NCI-H1694 (cell line): Measurements from ENCODE around the gene CAVIN3.
"Not testable (repeated sequence)": the region's sequence is repeated elsewhere in the genome, so short reads cannot be mapped to it uniquely, and the experiment has no call there.

Source experiments
- DNase-seq: peaks from one replicate; lab custom pipeline; 2025; lab: John Stamatoyannopoulos, UW

CAVIN3 gene

GRCh38 chr11:6326303-6326702 lies 6.0 kb upstream of the CAVIN3 start:
- no peak for DNase-seq

DNA sequence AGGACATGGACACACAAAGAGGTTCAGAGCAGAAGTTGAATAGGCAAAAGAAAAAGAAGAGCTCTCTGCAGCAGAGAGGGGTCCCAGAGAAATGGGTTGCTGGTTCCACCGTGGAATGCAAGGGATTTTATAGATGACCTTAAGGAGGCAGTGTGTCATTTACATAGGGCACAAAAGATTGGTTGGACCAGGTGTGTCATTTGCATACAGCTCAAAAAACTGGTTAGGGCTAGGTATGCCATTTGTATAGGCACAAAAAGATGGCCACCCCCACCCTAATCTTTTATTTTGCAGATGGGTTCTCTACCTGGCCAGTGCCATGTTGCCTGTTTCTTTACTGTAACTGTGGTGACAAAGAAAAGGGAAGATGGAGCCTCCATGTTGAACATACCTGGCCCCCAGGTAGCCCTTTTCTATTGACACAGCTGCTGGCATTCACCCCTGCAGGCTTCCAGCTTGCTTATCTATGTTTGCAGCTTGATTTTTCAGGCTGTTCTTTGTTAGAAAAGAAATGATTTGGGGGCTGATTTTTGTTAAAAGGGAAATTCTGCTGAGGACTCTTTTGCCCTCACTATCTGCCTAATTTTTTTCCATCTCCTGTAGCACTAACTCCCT lies 3.1 kb upstream of the CAVIN3 start:
- DNase-seq, result no peak

DNA sequence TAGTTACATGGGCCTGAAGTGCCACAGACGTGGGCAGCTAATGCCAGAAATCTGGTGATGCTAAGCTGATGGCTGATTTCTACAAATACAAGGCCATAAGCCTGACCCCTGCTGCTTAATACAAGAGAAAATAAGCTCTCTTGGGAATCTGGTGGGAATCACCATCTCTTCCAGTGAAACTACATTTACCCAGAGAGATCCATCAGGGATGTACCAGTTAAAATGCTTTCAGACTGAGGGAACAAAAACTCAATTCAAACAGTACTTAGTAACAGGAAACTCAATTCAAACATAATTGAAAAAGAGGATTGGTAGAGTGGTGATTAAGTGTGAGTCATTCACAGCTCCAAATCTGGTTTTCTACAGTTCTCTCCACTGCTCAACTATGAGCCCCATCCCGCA lies 1.7 kb upstream of the CAVIN3 start:
- no peak for DNase-seq

GRCh38 chr11:6321356-6321755 lies 1.1 kb upstream of the CAVIN3 start:
- no peak for DNase-seq

- DNase-seq, result no peak
Measured at GRCh38 chr11:6319704-6320410, 444 bp downstream of the CAVIN3 start.

- no peak for DNase-seq
Measured at GRCh38 chr11:6319001-6319703, 1.1 kb downstream of the CAVIN3 start.

DNA sequence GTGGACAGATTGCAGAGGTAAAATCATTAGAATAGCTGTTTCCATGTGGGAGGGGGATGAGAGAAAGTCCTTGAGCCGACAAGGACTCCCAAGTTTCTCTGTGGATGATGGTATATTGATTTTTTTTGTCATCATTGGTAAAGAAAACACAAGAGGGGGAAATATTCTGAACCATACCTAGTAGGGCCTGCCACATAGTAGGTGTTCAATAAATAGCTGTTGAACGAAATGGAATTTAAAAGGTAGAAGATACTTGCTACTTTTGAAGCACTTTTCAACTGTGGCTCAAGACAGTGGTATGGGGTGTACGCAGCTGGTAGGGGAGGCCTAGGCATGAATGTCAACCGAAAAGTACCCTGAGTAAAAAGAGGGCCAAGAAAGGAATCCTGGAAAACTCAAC lies 2.1 kb downstream of the CAVIN3 start:
- no peak for DNase-seq

- no peak for DNase-seq
Measured at GRCh38 chr11:6315811-6316425, 4.4 kb downstream of the CAVIN3 start.

- no peak for DNase-seq
Measured at GRCh38 chr11:6312106-6312505, 8.2 kb downstream of the CAVIN3 start.

DNA sequence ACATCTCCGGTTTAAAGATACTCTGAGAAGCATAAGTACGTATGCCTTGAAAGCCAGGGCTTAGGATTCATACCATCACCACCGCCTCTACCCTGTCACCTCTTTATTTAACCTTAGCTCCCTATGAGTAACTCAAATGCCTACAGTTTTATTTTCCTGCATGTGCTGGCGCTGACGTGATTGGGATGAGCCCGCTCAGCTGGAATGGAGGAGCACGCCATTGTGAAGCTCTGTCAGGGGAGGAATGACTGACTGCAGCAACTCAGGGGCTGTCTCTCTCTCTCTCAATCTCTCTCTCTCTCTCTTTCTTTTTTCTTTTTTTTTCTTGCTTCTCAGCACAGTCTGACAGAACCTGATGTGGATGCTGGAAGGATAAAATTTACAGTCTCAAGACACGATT lies 12.4 kb downstream of the CAVIN3 start:
- no peak for DNase-seq

DNA sequence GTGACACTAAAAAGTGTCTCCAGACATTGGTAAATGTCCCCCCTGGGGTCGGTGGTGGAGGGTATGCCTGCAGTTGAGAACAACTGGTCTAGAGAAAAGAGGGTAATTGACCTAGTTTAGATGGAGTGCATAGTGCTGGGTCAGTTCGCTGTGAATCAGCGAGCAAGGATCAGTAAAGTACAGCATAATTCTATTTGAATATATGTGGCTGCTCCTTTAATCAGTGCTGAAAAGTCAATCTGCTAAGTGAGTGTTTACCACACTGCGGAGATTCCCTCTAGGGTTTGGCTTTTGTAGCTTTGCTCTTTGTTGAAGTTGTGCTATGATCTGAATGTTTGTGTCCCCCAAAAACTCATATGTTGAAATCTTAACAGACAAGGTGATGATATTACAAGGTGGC lies 15.0 kb downstream of the CAVIN3 start:
- DNase-seq, result no peak

DNA sequence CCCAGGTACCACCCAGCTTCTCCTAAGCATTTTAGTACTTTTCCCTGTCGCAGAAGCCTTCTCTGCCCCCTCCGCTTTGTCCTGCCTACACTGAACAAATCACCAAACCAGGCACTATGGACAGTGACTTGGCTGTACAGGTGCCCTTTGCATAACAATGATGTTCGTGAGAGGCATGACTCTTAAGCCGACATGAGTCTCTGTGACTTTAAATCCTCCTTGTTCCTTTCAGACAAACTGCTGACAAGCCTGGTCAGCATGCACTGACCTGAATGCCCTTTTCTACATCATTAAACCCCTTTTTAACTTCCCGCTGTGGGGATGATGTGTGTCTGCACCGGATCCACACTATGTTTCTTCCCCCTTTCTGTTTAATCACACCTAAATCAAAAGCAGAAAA lies 16.6 kb downstream of the CAVIN3 start:
- DNase-seq, result no peak

DNA sequence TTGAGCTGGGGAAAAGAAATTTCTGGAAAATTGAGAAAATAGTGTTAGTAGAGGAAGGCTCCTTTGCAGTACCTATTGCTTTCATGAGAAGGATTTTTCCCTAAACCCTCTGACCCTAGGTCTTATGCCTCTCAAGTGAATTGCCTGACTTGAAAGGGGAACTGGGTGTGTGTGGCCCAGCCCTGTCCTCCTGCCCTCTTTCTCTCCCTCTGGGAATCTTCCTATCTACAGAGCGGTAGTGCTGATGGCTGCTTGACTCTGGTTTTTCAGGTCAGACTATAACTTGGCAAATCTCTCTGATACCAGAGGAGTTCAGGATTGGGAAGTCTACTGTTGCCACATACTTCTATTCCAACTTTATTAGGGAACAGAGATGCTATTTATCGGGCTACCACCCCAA lies 19.2 kb downstream of the CAVIN3 start:
- DNase-seq, result no peak

DNA sequence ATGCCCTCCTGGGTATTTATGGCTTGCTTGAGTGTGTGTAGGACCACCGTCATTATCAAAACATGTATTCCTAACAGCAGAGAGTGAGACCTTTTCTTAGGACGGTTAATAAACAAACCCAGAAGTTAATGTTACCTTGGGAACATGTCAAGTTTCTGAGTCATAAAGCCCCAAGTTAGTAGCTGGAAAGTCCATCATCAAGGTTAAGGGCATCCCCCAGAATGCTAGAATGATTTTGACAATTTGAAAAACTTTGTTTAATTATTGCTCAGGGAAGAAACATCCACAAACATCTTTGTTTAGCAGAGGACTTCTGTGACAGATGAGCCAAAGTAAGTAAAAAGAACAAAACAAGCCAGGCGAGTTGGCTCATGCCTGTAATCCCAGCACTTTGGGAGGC lies 20.0 kb downstream of the CAVIN3 start:
- DNase-seq, result no peak

DNA sequence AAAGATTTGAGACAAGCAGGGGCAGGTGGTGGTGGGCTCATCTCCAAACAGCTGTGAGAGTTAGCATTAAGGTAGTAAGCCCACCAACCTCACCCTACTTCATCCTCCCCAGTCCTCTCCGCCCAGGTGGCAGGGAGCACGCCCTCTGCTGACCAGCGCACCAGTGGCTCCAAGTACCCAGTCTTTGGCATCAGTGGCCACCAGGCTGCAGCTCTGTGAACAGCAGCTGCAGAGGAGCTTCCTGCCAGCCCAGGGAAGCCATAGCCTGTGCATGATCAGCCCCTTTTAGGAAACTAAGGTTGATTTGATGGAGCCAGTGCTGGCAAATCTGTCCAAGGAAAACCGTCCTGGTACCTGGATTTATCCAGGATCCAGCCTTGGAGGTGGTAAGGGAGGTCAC lies 21.7 kb downstream of the CAVIN3 start:
- no peak for DNase-seq

GRCh38 chr11:6297831-6298230 lies 22.5 kb downstream of the CAVIN3 start:
- DNase-seq, result peak; percentile 3

DNA sequence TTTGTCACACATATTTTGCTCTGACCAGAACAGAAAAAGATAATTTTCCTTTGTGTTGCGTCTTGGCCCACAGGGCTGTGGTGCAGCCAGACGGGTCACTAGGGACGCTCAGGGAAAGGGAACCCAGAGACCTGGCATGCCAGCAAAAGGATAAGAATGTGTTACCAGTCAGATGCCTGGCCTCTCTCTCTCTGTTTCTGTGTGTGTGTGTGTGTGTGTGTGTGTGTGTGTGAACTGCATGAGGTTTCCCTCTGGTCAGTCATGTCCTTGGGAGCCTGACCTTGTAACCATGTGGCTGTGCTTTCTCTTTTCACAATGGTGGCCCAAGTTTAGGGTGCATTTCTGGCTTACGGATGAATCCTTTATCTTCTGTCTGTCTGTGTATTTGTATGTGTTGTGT lies 35.3 kb downstream of the CAVIN3 start:
- no peak for DNase-seq

DNA sequence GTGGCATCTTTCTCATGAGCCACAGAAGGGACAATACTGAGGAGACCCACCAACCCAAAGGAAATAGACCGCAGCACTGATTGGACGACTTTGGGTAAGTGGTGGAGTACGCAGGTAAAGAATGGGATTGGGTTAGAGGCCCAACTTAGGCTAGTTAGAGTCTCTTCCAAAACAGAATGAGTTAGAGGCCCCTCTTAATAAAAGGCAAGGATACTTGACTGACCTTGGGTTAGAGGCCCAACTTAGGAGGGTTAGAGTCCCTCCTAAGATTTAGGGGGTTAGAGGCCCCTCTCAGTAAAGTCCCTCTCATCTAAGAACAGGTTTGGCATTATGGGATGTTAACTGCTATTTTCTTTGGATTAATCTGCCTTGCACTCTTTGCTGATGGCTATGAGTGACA lies 36.1 kb downstream of the CAVIN3 start:
- no peak for DNase-seq

DNA sequence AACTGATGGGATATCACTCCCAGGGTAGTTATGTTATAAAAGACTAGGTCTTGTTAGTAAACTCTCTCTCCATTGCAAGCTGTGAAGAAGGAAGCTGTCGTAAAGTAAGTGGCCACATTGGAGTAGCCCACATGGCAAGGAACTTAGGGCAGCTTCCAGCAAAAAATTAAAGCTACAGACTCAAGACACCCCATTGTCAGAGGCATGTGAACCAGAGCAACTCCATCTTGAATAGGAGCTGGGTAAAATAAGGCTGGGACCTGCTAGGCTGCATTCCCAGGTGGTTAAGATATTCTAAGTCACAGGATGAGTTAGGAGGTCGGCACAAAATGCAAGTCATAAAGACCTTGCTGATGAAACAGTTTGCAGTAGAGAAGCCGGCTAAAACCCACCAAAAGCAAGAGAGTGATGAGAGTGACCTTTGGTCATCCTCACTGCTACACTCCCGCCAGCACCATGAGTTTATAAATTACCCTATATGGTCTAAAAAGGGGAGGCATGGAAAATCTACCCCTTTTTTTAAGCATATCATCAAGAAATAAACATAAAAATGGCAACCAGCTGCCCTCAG lies 36.8 kb downstream of the CAVIN3 start:
- no peak for DNase-seq

- not testable (repeated sequence) for DNase-seq
Measured at GRCh38 chr11:6280809-6281208, 39.5 kb downstream of the CAVIN3 start.

DNA sequence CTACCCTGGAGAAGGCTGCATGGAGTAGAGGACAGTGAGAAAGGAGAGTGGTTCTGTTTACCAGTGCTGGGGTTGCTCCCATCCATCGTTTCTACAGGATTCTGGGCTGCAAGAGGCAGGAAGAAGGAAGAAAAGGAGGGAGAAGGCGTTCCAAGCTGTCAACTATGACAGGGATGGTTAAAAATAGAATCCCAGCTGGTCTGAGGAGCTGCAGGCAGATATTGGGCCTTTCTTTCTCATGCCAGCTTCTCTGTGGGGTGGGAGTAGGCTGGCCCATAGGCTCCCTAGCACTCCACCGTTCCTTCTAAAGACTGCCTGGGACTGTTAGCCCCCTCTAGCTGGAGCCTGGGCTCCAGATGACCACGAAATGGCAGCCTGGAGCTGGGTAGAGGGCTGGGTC lies 47.1 kb downstream of the CAVIN3 start:
- DNase-seq, result no peak

- DNase-seq, result no peak
Measured at GRCh38 chr11:6271598-6271997, 48.7 kb downstream of the CAVIN3 start.
